Ureter (tissue), 1 donor: ENCODE data around the gene ACTRT2. TPM values are rescaled to one million over a fixed set of nuclear protein-coding genes. Genes with fewer than 3 reads are reported as not detected.

Experiments
- DNase-seq: peaks from one replicate; pipeline ENCODE4 v3.0.0-alpha.2; 2020; ENCODE audit warnings: low spot score
- total RNA-seq: library from RNA; stranded (reverse); gene quantifications from one replicate; pipeline ENCODE4 v1.2.4, GENCODE V29; 2023
- donor health status: DM: yes; HTN: yes; CAD: no.

The ACTRT2 gene
- total RNA-seq, 1 donor from 2014 or later = not detected

DNA sequence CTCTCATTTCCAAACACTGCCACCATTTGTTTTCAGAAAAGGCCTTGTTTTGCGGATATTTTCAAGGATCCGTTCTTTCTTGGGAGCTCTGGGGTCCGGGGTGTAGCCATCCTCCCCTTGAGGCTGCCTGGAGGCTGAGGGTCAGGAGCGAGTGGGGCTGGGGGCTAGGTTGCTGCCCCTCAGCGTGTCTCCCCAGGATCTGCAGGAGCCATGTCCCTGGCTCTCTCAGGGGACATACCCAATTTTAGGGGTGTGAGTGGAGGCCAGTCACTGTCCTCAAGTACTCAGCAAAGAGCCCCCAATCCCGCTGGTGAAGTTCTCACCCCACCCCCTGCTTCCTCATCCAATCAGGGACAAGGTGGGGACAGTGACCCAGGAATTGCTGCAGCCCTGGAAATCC is 32.7 kb downstream of the ACTRT2 start:
- no peak for DNase-seq

DNA sequence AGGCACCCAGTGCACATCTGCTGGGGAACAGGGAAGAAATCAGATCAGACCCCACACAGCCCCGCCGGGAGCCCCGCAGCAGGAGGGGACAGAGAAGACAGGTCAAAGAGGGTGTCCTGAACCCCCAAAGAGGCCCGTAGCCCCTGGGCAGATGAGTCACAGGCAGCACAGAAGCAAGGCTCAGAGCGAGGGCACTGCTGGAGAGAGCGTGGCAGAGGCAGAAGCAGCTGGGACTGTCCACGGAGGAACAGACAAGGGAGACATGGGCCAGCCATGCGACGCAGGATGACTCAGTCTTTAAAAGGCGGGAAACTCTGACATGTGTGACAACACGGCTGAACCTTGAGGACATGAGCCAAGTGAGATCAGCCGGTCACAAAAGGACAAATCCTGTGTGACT is 33.2 kb downstream of the ACTRT2 start:
- DNase-seq = no peak

DNA sequence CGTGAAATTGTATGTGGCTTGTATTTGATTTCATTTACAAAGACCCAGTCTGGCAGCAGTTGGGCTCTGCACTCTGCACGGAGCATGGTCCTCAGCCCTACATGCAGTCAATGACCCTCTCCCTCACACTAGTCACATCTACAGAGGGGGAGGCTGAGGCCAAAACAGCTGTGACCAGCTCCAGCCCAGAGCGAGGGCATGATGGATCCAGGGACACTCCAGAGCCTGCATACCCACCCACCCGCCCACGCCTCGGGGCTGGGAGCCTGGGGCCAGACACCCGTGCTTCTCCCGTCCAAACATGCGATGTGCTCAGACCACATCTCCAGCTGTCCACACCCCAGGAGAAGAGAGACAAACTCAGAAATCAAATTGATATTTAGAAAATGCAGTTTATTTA is 33.8 kb downstream of the ACTRT2 start:
- no peak for DNase-seq

DNA sequence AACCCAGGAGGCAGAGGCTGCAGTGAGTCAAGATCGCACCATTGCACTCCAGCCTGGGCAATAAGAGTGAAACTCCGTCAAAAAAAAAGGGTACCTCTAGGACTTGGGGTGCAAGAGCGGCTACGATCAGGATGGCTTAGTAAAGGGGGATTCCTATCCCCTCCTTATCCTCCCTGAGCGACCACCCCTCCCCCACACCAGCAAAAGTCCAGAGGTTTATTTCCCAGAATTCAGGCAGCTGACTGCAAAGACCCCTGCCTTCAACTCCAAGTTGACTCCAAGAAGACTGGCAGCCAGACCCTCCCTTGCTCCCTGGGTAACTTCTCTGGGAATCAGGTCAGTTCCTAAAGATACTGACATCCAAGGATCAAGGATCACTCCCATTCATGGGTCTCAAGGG is 35.4 kb downstream of the ACTRT2 start:
- DNase-seq = no peak

DNA sequence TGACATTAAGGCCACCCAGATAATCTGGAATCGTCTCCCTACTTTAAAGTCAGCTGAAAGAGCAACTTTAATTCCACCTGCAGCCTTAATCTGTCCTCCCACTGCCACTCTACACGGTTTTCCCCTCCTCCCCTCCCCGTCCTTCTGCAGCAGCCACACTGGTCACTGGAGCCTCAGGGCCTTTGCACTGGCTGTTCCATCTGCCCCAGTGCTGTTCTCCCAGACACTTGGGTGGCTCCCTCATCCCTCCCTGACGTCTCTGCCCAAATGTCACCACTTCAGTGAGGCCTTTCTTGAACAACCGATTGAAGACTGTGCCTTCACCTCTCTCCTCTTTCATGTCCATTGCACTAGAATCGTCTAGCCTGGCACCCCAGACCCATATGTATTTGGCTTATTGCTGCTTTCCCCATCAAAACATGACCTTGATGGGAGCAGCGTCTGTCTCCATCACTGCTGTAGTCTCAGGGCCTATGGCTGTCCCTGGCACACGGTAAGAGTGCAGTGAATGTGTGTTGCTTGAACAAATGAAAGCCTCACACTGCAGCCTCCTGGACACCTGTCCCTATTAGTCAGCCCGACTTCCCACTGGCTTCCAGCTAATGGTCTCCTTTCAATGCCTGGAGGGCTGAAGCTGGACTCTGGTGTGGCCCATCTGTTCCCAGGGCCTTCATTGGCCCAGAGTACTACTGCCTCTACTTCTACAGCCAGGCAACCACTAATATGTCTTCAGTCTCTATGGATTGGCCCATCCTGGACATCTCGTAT is 37.2 kb downstream of the ACTRT2 start:
- DNase-seq = no peak

DNA sequence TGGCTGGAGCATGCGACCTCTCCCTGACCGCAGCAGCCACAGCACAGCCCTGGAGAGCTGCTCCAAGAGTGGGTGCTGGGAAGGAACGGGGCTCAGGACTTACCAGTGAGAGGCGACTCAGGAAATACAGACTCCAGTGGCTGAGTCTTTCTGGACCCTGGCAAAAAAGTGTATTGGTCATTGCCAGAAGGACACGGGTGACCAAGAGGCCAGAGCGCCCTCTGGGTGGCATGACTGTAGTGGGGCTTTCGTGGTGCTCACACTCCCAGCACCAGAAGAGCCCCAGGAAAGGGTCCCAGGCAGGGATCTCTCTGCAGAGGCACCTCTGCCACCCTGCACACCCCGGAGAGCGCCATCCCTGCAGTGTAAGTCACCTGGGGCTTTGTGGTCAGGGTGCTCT is 38.9 kb downstream of the ACTRT2 start:
- DNase-seq = no peak

DNA sequence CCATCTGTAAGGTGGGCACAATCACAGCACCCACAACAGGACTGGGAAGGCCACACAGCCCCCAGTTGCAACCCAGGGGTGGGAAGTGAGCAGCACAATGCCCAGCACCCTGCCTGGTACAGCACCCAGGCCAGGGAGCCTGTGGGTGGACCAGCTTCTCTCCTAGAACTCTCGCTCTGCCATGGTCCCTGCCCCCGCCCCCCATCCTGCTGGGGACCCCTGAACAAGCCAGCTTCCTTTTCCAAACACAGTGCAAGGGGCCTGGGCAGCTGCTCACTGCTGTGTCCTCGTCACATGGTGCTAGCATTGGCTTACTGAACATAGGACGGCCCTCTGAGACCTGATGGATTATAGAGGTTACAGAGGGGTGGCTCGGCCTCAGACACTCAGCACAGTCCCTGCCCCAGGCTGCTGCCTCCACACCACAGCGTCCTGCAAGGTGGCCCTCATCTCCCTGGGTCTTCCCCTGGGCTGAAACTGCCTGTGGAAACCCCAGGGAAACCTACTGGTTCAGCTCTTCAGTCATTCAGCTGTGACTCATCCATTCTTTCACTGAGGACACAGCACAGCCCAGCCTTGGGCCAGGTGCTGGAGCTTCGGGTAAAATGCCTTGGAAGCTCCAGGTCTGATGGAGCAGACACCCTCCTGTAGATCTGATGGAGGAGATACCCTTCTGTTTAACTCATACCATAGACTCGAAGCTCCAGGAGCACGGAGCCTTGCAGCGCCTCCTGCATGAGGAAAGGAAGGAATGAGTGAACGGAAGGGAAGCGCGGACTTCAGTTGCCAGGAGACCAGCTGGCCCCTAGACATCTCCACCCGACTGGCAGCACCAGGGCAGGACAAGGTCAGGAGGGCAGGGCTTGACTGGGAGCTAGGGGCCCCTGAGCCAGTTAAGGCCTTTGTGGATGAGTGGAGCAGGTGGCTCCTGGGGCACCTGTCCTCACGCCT is 39.6 kb downstream of the ACTRT2 start:
- DNase-seq = no peak

DNA sequence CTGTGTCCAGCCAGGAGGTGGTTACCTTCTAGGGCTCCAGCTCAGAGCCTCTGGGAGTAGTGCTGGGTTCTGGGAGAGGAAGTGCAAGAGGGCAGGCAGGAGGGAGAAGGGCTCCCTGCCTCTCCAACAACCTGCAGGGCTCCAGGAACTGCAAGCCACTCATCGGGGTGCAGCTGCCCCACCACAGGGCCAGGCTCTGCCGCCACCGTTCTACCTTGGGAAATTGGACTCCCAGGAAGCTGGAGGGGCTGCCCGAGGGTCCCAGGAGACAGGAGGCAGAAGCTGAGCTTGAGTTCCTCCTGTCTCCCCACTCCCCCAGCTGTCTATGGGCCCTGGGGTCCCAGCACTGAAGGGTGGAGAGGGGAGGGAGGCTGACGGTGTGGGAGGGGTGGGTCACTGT is 40.3 kb downstream of the ACTRT2 start:
- DNase-seq = no peak

DNA sequence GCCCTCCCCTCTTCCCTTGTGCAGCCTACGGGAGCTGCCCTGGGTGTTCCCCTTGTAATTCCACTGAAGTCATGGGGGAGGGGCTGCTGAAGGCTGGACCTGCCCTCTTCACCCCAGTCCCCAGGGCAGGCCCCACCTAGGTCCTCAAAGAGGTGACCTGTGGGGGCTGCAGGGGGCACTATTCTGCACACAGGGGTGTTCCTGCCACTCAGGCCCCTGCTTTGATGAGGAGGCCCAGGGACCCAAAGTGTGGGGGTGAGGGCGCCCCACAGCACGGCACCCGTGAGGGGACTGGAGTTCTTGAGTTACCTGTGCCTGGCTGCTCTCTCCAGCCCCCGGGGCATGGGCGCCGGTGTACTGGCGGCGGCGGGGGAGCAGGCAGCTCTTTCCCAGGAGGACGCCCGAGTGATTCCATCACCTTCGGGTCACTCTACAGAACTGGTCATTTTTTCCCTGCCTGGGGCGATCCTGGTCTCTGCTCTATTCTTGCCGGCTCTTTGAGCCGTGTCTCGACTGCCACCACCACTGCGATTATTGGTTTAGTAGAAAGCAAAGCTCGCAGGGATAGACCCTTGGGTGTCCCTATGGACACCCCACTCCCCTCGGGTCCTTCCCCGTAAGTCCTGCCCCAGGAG is 40.8 kb downstream of the ACTRT2 start:
- DNase-seq = no peak

DNA sequence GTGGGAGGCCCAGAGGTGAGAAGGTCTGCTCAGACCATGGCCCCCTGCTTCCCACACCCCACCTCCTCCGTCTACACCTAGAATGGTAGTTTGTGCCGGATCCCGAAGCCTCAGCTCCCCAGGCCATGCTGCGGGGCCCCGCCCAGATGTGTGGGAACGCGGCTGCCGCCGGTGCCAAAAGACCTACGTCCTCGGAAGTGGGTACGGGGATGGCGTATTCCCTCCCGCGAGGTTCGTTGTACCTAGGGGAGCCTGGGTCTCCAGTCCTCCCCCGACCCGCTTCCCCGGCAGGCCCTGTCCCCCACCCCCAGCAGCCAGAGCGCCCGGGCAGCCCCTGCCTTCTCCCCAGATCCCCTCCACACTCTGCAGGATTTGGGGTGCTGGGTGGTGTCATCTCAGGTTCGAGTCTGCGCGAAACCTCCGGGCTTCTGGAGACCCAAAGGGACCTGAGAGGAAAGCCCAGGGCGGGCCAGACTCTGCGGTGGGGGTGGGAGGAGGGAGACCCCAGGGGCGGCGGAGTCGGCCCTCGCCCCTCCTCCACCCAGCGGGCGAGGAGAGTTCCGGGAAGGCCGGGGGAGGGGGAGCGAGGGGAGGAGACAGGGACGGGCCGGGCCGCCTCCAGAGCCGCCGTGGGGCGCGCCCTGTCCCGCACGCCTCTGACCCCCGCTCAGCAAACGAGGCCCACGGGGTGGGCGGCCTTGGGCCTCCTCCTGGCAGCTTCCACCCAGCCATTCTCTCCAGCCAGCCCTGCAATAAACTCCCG is 41.5 kb downstream of the ACTRT2 start:
- no peak for DNase-seq

DNA sequence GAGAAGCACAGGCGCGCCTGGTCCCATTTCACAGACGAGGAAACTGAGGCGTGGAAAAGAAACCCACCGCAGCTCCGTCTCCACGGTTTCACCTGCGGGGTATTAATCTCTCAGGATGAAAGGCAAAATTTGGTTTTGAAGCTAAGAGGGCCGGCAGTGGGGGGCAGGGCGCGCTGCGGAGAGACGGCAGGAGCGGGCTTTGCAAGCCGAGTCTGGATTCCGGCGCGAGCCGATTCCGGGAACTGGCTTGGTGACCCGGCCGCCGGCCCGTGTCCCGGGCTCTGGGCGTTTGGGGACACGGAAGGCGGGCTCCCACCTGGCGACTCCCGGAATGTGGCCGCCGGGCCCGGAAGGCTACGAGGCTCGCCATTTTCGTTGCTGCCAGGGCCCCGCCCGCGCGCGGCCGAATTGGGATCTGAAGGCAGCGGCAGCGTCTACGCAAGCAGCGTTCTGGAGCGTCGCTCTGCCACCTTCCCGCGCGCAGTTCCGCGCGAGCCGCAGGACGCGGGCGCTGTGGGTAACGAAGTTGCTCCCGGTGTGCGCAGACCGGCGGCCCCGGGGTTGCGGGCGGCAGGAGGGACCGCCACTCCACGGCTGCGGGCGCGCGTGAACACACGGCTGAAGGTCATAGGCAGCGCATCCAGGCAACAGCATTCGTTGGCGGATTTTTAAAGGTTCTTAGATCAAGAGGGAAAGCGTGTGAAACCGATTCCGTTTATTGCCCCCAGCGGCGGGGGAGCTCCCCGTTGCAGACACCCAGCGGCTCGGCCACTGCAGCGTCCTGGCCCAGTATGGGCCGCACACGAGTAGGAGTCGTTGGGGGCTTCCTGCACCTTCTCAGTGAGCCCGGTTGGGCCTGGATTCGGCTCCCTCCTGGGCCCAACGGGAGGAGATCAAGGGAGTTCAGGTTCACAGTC is 42.4 kb downstream of the ACTRT2 start:
- DNase-seq = no peak

DNA sequence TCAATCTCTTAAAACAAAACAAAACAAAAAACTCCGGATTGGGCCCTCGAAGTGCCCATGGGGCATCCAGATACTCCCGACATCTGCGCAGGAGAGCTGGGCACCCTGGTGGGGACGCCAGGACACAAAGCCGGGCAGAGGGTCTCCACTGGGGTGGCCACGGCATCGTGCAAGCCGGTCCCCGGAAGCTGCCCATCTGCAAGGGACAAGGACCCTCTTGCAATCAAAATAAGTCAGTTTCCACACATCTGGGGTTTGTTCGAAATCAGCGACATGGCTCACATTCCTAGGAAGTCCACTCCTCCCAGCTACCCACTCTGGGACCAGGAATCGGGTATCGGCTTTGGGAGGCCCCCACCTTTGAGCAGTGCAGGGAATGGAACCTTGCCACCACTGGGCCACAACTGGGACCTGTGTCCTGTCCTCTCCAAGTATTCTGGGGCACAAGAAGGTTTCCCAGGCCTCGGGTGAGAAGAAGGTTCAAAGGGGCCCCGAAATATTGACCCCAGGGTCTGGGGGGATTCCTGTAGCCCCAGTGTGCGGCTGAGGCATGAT is 43.1 kb downstream of the ACTRT2 start:
- DNase-seq = no peak

DNA sequence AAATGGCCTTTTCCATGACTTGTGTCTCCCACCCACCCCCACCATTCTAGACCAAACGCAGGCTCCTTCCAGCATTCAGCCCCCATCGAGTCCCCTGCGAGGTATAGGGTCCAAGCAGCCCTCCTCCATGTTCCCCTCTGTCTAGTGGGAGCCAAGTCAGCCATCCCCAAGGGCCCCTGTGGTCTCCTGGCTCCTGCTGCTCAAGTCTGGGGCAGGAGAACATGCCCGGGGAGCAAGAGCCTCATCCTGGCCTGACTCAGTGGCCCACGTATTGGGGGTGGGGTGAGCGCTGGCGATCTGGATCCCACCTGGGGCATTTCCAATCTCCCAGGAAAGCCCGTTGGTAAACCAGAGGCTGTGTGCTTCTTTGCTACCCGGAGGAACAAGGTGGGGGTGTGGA is 43.6 kb downstream of the ACTRT2 start:
- no peak for DNase-seq

DNA sequence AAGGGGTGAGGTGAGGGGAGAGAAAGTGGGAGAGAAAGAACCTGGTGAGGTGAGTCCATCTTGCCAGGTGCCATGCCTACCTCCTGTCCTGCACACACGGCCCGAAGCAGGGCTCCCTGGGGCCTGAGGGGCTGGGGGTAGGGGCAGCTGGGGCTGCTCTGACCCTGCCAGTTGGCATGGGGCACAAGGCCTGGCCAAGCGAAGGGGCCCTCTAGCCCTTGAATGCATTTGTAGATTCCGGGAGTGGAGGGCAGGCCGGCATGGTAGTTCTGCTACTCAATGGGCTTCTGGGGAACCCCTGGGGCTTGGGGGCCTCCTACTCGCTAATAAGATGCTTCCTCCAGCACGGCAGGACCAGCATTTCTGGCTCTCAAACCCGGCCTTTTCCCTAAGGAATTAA is 44.1 kb downstream of the ACTRT2 start:
- DNase-seq = no peak

DNA sequence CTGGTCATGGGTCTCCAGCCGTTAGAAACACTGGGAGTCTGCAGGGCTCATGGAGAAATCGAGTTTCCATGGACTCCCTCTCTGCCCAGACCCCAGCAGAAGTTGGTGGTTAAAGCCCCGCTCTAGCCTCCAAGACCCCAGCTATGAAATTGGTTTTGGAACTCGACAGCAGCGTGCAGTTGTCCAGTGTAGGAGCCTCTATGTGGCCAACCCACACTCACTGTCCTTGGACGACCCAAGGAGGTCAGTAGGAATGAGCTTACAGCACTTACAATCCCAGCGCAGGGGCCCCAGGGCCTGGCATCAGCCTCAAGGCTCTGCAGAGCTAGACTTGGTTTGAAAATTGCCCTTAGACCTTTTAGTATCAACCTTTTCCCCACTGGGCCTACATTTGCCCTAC is 44.5 kb downstream of the ACTRT2 start:
- DNase-seq = no peak

DNA sequence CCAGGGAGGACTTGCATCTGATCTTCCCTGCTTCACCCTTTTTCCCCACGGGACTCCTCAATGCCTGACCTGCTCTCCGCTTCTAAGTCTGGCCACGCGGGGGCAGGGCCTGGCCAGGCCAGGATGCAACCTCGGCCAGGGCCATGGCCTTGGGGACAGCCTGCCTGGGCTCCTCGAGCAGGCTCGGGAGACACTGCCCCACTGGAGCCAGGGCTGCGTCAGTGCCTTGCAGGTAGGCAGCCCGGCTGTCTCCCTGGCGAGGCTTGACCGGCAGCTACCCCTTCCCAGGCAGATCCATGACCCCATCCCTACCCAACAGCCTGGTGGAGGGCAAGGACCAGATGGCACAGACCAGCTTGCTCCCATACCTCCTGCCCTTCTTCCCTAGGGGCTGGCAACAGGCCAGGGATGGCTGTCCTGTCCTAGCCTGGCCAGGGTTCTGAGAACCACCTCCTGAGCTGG is 45.0 kb downstream of the ACTRT2 start:
- no peak for DNase-seq

DNA sequence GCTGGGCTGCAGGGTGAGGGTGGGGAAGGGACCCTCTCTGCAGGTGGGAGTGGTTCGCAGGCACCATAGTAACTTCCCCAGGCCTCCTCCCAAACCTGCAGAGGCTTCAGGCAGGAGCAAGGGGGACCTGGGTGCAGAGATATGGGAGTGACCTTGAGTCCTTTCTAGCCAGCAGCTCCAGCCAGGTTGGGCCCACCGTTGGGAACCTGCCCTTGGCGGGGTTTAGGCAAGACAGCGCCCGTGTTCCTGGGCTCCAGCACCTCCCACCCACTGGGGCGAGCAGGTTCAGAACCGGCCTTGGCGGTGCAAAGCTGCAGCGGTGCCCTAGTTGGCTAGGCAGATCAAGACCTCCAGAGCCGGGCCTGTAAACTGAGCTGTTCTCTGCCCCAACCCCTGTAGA is 45.6 kb downstream of the ACTRT2 start:
- no peak for DNase-seq

DNA sequence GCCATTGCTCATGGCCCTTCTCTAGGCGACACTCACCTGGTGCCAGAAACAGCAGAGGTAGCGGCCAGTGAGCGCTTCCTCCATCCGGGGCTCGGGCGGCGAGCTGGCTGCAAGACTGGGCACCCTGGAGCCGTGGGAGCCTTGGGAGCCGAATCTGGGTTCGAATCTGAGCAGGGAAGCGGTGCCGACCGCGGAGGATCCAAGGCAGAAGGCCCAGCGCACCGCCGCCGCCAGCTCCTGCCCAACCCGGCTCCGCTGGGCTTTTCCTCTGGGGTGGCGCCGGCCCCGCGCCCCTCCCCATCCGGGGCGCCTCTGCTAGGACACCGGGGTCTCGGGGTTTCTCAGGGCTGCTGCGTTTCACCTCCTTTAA is 46.0 kb downstream of the ACTRT2 start:
- no peak for DNase-seq

DNA sequence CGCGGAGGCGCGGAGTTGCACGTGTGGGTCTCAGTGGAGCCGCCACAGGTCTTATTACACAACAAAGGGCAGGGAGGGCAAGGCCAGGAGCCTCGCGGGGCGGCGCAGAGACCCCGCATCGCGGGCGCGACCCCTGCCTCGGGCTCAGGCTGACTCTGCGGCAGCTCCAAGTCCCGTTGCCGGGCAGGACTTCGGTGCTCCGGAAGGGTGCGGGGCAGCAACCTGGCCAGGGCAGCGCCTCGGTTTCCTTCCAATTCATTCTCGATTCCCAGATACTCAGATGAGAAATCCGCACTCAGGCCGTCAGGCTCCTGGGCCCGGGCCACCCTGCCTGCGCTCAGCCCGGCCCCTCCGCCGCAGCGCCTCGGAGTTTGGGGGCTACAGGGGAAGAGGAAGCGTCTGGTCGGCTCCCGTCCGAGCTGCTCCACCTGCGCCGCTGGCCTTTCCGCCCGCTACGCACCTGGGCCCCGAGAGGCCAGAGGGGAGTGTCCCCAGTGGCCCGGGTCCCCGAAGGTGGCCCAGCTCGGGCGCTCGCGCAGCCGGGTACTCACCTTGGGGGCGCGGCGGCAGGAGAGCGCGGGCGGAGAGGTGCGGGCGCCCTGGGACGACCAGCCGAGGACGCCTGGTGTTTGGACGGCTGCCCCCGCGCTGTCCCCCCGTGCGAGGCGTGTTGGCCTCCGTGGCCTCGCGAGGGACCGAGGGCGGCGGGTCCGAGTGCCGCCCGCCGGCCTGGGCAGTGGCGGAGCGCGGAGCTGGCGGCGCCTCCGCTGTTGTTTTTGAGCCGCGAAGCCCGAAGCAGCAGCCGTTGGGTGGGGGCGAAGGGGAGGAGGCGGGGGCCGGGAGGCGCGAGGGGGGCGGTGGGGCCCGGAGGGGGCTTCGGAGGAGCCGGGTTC is 46.6 kb downstream of the ACTRT2 start:
- no peak for DNase-seq
